HEK293T (cell line): ENCODE data around the gene PDIA2.

ENCODE experiments used
- CTCF ChIA-PET: fragments of 350-600 bp; formaldehyde crosslinking; extraction: SDS; loops from one replicate; lab custom pipeline; 2021; ENCODE audit warnings: antibody characterized with exemption, inconsistent platforms; lab: Yijun Ruan, JAX
- POLR2A ChIA-PET: fragments of 350-600 bp; formaldehyde crosslinking; extraction: SDS; loops from one replicate; lab custom pipeline; 2020; ENCODE audit warnings: antibody characterized with exemption, inconsistent platforms; lab: Yijun Ruan, JAX
- DNase-seq: peaks from one replicate; pipeline ENCODE4 v3.0.0; 2012; ENCODE audit warnings: mixed read lengths; ENCODE audit errors: extremely low spot score
- ARNT ChIP-seq: fragments of 450-650 bp; IDR thresholded peaks from 2 replicates; pipeline ENCODE4 v1.6.1; 2017; ENCODE audit warnings: mild to moderate bottlenecking
- BHLHE40 ChIP-seq: fragments of 450-650 bp; IDR thresholded peaks from 2 replicates; pipeline ENCODE4 v1.6.1; 2016; ENCODE audit warnings: mild to moderate bottlenecking, moderate library complexity, borderline replicate concordance
- CTBP1 ChIP-seq: fragments of 450-650 bp; IDR thresholded peaks from 2 replicates; pipeline ENCODE4 v1.6.1; 2016; ENCODE audit warnings: borderline replicate concordance
- ELF4 ChIP-seq: fragments of 450-650 bp; IDR thresholded peaks from 2 replicates; pipeline ENCODE4 v1.6.1; 2017; ENCODE audit warnings: antibody characterized with exemption
- FOXA1 ChIP-seq: fragments of 450-650 bp; IDR thresholded peaks from 2 replicates; pipeline ENCODE4 v1.6.1; 2016; ENCODE audit warnings: mild to moderate bottlenecking
- FOXK2 ChIP-seq: fragments of 450-650 bp; IDR thresholded peaks from 2 replicates; pipeline ENCODE4 v1.6.1; 2016; ENCODE audit warnings: mild to moderate bottlenecking
- FOXM1 ChIP-seq: fragments of 450-650 bp; IDR thresholded peaks from 2 replicates; pipeline ENCODE4 v1.6.1; 2017; ENCODE audit warnings: mild to moderate bottlenecking, borderline replicate concordance
- HDGF ChIP-seq: fragments of 450-650 bp; IDR thresholded peaks from 2 replicates; pipeline ENCODE4 v1.6.1; 2017; ENCODE audit warnings: antibody characterized with exemption, borderline replicate concordance
- L3MBTL2 ChIP-seq: fragments of 450-650 bp; conservative IDR thresholded peaks from 2 replicates; pipeline ENCODE4 v1.6.1; 2016; ENCODE audit warnings: mild to moderate bottlenecking
- LEF1 ChIP-seq: fragments of 450-650 bp; IDR thresholded peaks from 2 replicates; pipeline ENCODE4 v1.6.1; 2017; ENCODE audit warnings: mild to moderate bottlenecking, borderline replicate concordance
- NFRKB ChIP-seq: fragments of 450-650 bp; IDR thresholded peaks from 2 replicates; pipeline ENCODE4 v1.6.1; 2016; ENCODE audit warnings: mild to moderate bottlenecking, moderate library complexity
- PKNOX1 ChIP-seq: fragments of 450-650 bp; IDR thresholded peaks from 2 replicates; pipeline ENCODE4 v1.6.1; 2016
- SP1 ChIP-seq: fragments of 450-650 bp; IDR thresholded peaks from 2 replicates; pipeline ENCODE4 v1.6.1; 2017
- SUZ12 ChIP-seq: fragments of 450-650 bp; IDR thresholded peaks from 2 replicates; pipeline ENCODE4 v1.6.1; 2016; ENCODE audit warnings: mild to moderate bottlenecking
- TARDBP ChIP-seq: fragments of 450-650 bp; IDR thresholded peaks from 2 replicates; pipeline ENCODE4 v1.6.1; 2016
- ZNF384 ChIP-seq: fragments of 450-650 bp; IDR thresholded peaks from 2 replicates; pipeline ENCODE4 v1.6.1; 2016

The PDIA2 gene

GRCh38 chr16:316741-317464, 33.9 kb downstream of the PDIA2 start:
- ChIA-PET CTCF (interaction anchor here (1.0 kb wide), 1 partner anchor 107 kb away, joined by 6 read pairs; no protein-coding TSS in a partner anchor), POLR2A (no interaction called here)
- DNase-seq: no peak
- TF ChIP-seq ZNF384: no peak
- TF ChIP-seq LEF1: no peak
- no peak for TF ChIP-seq CTBP1
- TF ChIP-seq NFRKB: no peak
- no peak for TF ChIP-seq ELF4
- TF ChIP-seq FOXM1: no peak
- TF ChIP-seq TARDBP: no peak
- no peak for TF ChIP-seq L3MBTL2
- TF ChIP-seq PKNOX1: no peak
- no peak for TF ChIP-seq ARNT
- no peak for TF ChIP-seq FOXK2
- no peak for TF ChIP-seq BHLHE40
- no peak for TF ChIP-seq HDGF
- TF ChIP-seq SUZ12: no peak

GRCh38 chr16:317583-317982, 34.6 kb downstream of the PDIA2 start:
- no peak for TF ChIP-seq BHLHE40
- no peak for TF ChIP-seq CTBP1
- CTCF ChIA-PET: interaction anchor here (1.0 kb wide), 1 partner anchor 108 kb away, joined by 6 read pairs; no protein-coding TSS in a partner anchor

GRCh38 chr16:318628-319027, 35.7 kb downstream of the PDIA2 start:
- CTCF ChIA-PET: no interaction called here
- POLR2A ChIA-PET: no interaction called here
- TF ChIP-seq LEF1 (no peak), ELF4 (no peak), ZNF384 (no peak)
- peak; percentile 50 for DNase-seq

More at GRCh38 chr16:317583-317982, 34.6 kb downstream of the PDIA2 start:
- POLR2A ChIA-PET: no interaction called here
- DNase-seq: no peak

GRCh38 chr16:320206-320605, 37.2 kb downstream of the PDIA2 start:
- TF ChIP-seq SP1 (no peak), BHLHE40 (no peak), ELF4 (no peak), ZNF384 (no peak), PKNOX1 (no peak), TARDBP (no peak), FOXK2 (no peak), ARNT (no peak), SUZ12 (no peak), FOXA1 (no peak), HDGF (no peak), L3MBTL2 (no peak), LEF1 (no peak)
- no peak for DNase-seq
- POLR2A ChIA-PET: no interaction called here
- CTCF ChIA-PET: no interaction called here

GRCh38 chr16:321532-321931, 38.6 kb downstream of the PDIA2 start:
- CTCF ChIA-PET: no interaction called here
- POLR2A ChIA-PET: interaction anchor here (1.8 kb wide), 1 partner anchor 41 kb away, joined by 5 read pairs; the partner anchor contains the start of gene ARHGDIG
- TF ChIP-seq NFRKB (peak; percentile 56; the same call in 1 of the 2 replicates), HDGF (no peak), FOXK2 (no peak)
- DNase-seq: no peak

- ChIA-PET POLR2A (interaction anchor here (1.8 kb wide), 1 partner anchor 42 kb away, joined by 5 read pairs; the partner anchor contains the start of gene ARHGDIG), CTCF (no interaction called here)
- DNase-seq: no peak
- no peak for TF ChIP-seq BHLHE40
- TF ChIP-seq ARNT: no peak
- no peak for TF ChIP-seq SP1
- TF ChIP-seq SUZ12: no peak
- no peak for TF ChIP-seq FOXA1
- no peak for TF ChIP-seq CTBP1
- no peak for TF ChIP-seq ELF4
- no peak for TF ChIP-seq L3MBTL2
- TF ChIP-seq FOXK2: no peak
- no peak for TF ChIP-seq TARDBP
- no peak for TF ChIP-seq FOXM1
- TF ChIP-seq NFRKB: no peak
- no peak for TF ChIP-seq ZNF384
- no peak for TF ChIP-seq PKNOX1
- no peak for TF ChIP-seq LEF1
- TF ChIP-seq HDGF: no peak
Observed at GRCh38 chr16:322476-323143, 39.6 kb downstream of the PDIA2 start.
